ENCODE results near the gene APBB1. TPM values are rescaled to one million over a fixed set of nuclear protein-coding genes. Genes with fewer than 3 reads are reported as not detected.

Gene APBB1
- total RNA-seq, 1 donor from 2014 or later: 57.7 TPM

DNA sequence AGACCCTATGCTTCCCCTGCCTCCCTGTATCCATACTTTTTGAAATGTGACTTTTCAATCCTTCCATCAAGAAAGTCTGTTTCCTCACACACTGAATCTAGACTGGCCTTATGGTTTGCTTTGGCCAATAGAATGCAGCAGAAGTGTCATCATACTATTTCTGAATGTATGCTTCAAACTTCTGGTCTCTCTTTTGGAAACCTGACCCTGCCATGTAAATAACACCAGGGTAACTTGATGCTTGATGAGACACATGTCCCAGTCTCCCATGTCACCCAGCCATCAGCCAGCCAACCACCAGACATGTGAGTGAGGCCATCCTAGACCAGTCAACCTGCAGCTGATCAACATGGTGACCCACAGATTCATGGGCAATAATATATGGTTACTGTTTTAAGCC is 68.9 kb downstream of the APBB1 start:
- DNase-seq (ENCODE audit: extremely low spot score, unreplicated experiment): no peak
- TF ChIP-seq, protein P1, sequence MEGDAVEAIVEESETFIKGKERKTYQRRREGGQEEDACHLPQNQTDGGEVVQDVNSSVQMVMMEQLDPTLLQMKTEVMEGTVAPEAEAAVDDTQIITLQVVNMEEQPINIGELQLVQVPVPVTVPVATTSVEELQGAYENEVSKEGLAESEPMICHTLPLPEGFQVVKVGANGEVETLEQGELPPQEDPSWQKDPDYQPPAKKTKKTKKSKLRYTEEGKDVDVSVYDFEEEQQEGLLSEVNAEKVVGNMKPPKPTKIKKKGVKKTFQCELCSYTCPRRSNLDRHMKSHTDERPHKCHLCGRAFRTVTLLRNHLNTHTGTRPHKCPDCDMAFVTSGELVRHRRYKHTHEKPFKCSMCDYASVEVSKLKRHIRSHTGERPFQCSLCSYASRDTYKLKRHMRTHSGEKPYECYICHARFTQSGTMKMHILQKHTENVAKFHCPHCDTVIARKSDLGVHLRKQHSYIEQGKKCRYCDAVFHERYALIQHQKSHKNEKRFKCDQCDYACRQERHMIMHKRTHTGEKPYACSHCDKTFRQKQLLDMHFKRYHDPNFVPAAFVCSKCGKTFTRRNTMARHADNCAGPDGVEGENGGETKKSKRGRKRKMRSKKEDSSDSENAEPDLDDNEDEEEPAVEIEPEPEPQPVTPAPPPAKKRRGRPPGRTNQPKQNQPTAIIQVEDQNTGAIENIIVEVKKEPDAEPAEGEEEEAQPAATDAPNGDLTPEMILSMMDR (IDR thresholded peaks at IDR 0.05): no peak
- no peak overlapping the region for H3K27ac Mint-ChIP-seq (ENCODE audit: unreplicated experiment)
- H3K27me3 Mint-ChIP-seq (ENCODE audit: unreplicated experiment): peaks cover 16% of the 10 kb centered on the region
- H3K4me1 Mint-ChIP-seq (ENCODE audit: unreplicated experiment): peaks cover 15% of the 10 kb centered on the region
- H3K4me3 Mint-ChIP-seq (ENCODE audit: unreplicated experiment): no peak overlapping the region
- no peaks in the 10 kb centered on the region for H3K36me3 Mint-ChIP-seq (ENCODE audit: unreplicated experiment)
- H3K9me3 Mint-ChIP-seq (ENCODE audit: unreplicated experiment): no peaks in the 10 kb centered on the region

DNA sequence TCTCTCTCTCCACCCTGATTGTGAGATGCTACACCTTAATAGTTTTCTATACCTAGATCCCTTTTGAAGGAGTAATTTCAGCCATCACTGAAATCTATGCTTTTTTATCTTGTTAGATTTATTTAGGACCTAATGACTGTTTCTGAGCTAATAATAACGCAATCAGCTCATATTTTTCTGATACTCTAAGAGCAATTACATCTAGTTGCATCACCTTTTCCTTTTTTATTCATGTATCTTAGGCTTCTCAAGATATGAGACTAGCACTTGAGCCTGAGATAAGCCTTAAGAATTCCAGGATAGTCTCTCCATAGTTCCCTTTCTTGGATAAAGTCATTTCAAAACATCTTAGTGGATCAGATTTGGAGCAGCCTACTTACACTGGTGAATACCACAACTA is 73.5 kb downstream of the APBB1 start:
- Mint-ChIP-seq H3K27me3 (ENCODE audit: unreplicated experiment) (peaks cover 17% of the 10 kb centered on the region), H3K4me3 (ENCODE audit: unreplicated experiment) (no peak overlapping the region), H3K9me3 (ENCODE audit: unreplicated experiment) (no peaks in the 10 kb centered on the region), H3K36me3 (ENCODE audit: unreplicated experiment) (no peaks in the 10 kb centered on the region), H3K4me1 (ENCODE audit: unreplicated experiment) (no peaks in the 10 kb centered on the region), H3K27ac (ENCODE audit: unreplicated experiment) (no peak overlapping the region)
- TF ChIP-seq, protein P1 (IDR thresholded peaks at IDR 0.05): no peak
- DNase-seq (ENCODE audit: extremely low spot score, unreplicated experiment): no peak

Other genes starting within 250 kb of the APBB1 start
- not detected in 2 replicates for gene OR52B2, start 248.8 kb downstream of the APBB1 start, total RNA-seq
- not detected in 2 replicates for gene OR52W1, start 219.9 kb downstream of the APBB1 start, total RNA-seq
- not detected in 2 replicates for gene C11orf42, start 213.5 kb downstream of the APBB1 start, total RNA-seq
- 23.3 and 25.6 TPM in 2 replicates for gene FHIP1B, start 184.5 kb downstream of the APBB1 start, total RNA-seq
- gene CNGA4, start 180.0 kb downstream of the APBB1 start, total RNA-seq: not detected in 2 replicates
- not detected in 2 replicates for gene CCKBR, start 159.3 kb downstream of the APBB1 start, total RNA-seq
- 30.7 and 32.0 TPM in 2 replicates for gene CAVIN3, start 98.6 kb downstream of the APBB1 start, total RNA-seq
- 93.0 and 106 TPM in 2 replicates for gene SMPD1, start 28.6 kb downstream of the APBB1 start, total RNA-seq
- gene HPX, start 21.9 kb upstream of the APBB1 start, total RNA-seq: 1.4 and 1.9 TPM in 2 replicates
- gene TRIM3, start 54.8 kb upstream of the APBB1 start, total RNA-seq: 30.7 and 32.5 TPM in 2 replicates
- gene ARFIP2, start 62.2 kb upstream of the APBB1 start, total RNA-seq: 58.0 and 64.6 TPM in 2 replicates
- 25.1 and 27.0 TPM in 2 replicates for gene TIMM10B, start 62.4 kb upstream of the APBB1 start, total RNA-seq
- 6.6 and 8.7 TPM in 2 replicates for gene DNHD1, start 78.2 kb upstream of the APBB1 start, total RNA-seq
- gene RRP8, start 184.5 kb upstream of the APBB1 start, total RNA-seq: 15.3 and 17.8 TPM in 2 replicates
- gene ILK, start 184.7 kb upstream of the APBB1 start, total RNA-seq: 192 and 209 TPM in 2 replicates
- gene TAF10, start 193.1 kb upstream of the APBB1 start, total RNA-seq: 93.4 and 100 TPM in 2 replicates
- gene TPP1, start 200.3 kb upstream of the APBB1 start, total RNA-seq: 157 and 171 TPM in 2 replicates
- gene DCHS1, start 236.7 kb upstream of the APBB1 start, total RNA-seq: 63.0 and 63.3 TPM in 2 replicates

Measured in osteocyte (in vitro differentiated cells).